Measurements from ENCODE around the gene BAZ2A.

- no peak for TF ChIP-seq POLR2A (IDR thresholded peaks at IDR 0.05)
- no peak for TF ChIP-seq CTCF (IDR thresholded peaks at IDR 0.05)
Measured at GRCh38 chr12:56585098-56585497, 45.0 kb downstream of the BAZ2A start.
